ENCODE data around the gene PRKG1.

PRKG1 gene

DNA sequence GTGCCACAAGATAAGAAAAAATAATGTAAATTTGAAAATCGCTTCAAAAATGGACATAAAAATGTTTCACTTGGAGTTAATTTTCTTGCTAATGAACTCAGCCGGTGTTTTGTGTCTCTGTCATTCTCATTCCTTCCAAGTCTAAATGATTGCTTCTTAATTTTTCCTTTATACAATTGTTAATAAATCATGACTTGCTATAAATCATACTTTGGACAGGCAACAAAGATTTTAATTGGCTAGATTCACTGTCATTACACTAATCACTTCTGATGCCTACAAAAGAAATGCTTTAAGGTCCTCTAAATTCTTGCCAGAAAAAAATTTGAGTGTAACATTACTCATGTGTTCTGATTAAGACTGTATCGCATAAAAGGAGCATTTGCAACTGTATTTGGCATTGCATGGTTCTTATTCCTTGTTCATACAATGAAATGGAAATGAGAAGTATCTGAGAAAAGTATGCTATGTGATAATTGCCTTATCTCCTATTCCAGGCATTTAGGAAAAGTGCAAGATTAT lies 1000.3 kb downstream of the PRKG1 start:
- DNase-seq (ENCODE audit: low spot score), result no peak

DNA sequence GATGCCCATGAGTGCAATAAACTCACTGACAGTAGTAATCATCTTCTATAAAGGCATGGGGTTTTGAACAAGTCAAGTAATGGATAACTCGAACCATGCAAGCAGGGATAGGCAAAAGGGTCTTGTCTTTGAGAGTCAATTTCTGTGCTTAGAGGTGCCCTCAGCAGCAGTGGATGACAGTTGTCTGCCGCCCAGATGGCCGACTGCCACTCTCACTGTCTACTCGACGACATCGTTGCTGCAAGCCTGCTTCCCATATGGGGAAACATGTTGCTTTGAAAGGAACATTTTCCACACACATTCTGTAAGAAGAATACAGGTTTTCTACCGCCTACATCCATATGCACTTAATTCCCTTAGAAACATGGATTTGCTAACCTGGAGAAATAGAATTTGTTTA lies 1003.5 kb downstream of the PRKG1 start:
- DNase-seq (ENCODE audit: low spot score), result no peak

DNA sequence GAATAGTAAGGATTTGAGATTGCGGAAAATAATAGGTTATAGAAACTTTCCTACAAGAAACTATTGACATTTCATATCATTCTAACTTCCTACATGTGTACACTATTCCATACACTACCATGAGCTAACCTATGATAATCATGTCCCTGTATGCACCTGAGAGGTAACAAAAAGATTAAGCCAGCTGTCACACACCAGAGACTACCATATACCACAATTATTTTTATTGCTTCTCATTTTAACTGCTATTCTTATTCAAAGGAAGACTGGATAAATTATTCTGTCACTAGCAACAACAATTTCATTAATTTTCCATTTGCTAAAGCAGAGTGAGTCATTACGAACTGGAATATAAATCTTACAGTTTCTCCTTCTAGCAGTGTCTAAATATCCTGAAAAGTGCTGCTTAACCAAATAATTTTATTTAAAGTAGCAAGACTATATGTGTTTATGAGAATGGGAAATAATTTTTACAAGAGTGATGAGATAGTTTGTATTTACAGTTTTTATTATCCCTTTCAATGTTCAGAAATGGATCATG lies 1004.2 kb downstream of the PRKG1 start:
- no peak for DNase-seq (ENCODE audit: low spot score)

DNA sequence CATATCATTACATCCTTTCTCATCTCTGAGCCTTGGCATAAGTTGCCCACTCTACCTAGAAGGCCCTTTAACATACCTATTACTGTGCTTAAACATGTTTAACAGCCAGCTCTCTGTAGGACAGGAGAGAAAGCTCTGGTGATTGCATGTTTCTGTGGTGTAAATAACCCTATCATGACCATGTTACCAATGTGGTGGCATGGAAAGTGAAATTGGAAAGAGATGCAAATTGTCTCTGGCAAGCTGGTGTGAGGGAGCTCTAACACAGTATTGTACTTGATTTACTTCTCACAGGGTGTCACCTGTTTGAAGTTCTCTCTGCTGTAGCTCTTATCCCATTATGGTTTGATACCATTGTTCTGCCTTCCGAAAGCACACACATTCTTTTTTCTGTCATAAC lies 1008.0 kb downstream of the PRKG1 start:
- DNase-seq (ENCODE audit: low spot score), result no peak

DNA sequence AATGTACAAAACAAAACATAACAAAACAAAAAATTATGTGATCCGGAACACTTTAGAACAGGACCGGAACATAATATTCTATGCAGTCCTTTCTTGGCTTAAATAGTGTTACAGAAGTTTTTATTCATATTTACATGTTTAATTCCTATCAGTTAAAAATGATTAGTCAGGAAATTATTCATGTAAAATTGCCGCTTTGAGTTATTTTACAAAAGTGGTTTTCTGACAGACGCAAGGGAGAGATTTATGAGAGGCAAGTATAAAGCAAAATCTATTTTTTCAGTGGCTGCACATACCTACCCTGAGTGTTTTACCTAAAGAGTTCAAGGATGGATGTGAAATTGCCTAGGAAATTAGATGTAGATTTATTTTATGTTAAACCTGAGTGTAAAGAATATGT lies 1009.1 kb downstream of the PRKG1 start:
- DNase-seq (ENCODE audit: low spot score), result no peak

DNA sequence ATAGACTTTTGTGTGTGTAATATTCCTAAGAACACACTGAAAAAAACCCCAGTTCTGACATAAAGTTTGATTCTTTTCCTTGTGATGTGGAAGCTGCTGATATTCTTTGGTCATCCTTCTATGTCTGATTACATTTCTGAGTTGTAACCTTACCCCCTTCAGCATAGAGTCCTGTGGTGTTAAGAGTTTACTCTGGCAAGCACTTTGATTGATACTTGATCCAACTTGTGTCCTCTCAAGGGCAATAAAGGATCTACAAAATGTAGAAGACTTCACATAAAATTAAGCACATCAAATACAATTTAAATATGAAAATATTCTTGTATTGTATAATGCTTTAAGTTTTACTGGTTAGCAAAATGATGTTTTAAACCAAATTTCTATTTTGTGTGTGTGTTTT lies 1018.1 kb downstream of the PRKG1 start:
- no peak for DNase-seq (ENCODE audit: low spot score)

DNA sequence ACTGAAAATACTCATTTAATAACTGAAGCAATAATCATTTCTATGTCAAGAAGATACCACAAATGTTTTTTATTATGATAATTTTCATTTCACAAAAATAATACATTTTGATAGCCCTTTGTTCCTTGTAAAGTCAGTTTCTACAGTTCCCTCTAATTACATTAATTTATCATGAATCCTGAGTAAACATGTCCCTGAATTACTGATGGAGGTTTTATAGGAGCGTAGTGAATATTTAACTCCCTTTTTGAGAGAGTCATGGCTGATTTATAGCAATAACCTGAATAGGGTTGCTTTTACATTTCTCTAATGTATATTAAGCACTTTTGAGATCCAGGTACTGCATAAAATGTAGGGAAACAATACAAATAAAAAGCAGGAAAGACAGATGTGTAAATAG lies 1023.8 kb downstream of the PRKG1 start:
- no peak for DNase-seq (ENCODE audit: low spot score)

DNA sequence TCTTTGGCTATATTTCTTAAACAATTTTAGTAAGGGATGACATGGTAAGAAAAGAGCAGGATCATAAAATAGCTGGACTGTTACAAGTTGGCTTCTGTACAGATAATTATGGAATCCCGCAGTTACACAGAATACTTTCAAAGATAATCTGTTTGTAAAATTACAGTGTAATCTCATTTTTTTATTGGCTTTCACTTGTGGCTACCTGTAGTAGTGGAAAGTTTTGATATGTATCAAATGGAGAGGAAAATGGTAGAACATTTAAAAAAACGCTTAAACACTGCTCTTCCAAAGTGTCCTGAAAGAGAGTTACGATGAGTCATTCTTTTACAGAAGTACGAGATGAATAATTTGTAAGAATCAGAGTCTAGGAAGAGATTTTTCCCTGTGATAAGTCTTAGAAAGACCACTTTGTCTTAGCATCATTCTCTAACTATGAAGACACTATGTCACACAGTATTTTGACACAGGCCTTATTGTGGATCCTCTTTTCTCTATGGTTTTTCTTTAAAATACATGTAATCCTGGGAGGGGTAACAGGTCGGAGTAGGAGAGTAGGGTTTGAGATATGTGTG lies 1024.8 kb downstream of the PRKG1 start:
- DNase-seq (ENCODE audit: low spot score), result no peak

DNA sequence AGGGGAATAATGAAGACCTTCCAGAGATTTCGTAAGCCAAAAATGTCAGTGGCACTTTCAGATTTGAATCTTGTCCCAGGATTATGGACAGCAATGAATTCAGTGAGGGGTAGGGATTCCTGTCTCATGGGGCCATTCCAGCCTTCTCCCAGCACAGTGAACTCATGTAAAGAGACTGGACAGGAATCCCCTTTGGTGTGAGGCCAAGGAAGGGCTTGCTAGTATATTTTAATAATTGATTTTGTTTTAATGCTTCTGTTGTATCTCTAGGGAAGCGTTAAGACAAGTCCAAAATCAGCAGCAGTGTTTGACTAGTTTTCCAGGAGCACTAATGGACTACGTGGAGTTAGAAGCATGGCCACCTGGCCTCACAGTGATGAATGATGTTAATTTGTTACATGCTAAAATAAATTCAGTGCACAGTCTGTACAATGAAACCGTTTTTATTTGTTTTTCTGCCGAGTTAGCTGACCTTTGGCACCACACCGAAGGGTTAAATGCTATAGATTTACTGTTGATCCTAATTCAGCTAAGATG lies 1025.8 kb downstream of the PRKG1 start:
- DNase-seq (ENCODE audit: low spot score), result no peak

DNA sequence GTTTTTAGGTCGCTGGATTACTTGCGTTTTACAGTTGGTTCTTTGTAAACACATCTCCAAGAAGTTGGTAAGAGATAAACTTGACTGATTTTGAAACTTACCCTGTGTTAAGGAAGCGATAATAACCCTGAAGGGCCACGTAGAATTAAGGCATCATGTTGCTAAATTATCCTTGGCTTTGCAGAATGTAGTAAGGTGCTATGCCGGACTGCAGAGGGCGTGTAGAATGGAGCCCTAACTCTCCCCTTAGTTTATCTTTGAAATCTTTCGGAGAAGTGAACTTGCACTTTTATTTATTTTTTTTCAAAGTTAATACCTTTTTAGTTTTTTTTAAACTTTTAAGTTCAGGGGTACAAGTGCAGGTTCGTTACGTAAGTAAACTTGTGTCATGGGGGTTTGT lies 1031.0 kb downstream of the PRKG1 start:
- DNase-seq (ENCODE audit: low spot score), result no peak

DNA sequence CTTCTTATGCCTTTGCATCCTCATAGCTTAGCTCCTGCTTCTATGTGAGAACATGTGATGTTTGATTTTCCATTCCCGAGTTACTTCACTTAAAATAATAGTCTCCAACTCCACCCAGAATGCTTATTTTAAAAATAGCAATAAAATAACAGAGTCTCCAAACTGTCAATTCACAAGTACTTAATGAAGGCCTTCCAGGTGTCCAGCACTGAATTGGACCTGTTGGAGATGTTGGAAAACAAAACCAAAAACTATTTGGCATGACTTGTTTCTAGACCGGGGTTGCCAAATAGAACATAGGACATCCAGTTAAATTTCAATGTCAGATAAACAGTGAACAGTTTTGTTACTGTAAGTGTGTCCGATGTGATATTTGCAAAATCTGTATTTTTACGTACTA lies 1031.7 kb downstream of the PRKG1 start:
- no peak for DNase-seq (ENCODE audit: low spot score)

DNA sequence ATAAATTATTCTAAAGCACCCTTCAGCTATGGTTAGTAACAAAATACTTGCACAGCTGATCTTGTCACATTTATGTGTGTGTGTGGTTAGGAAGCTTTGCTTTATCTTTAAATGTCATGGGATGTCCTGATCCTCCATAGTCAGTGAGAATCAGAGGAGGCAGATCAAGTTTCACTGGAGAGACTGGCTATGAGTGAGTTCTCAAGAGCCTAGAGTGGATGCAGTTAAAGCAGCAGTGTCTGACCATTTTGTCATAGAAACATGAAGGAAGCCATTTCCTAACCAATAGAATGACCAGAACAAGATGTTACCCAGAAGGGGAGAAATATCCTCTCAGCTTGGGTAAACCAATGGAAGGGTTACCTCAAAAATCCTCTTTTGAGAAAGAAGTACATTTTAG lies 1032.6 kb downstream of the PRKG1 start:
- DNase-seq (ENCODE audit: low spot score), result no peak

DNA sequence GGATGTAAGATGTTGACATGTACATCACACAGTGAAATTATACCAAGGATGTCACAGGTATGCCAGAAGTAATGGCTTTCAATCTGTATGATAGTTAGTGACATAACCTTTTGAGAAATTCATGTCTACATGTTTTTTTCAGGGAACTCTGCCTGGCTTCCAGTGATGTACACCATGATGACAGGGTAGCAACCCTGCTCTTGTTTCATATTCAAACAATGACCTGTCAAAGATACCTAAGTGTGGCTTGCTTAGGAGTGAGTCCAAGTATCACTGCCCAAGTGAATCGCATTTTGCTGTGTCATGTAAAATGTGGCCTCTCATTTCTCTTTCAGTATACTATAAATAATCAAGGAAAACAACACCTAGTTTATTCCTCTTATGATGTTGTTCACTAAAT lies 1033.9 kb downstream of the PRKG1 start:
- DNase-seq (ENCODE audit: low spot score), result no peak

DNA sequence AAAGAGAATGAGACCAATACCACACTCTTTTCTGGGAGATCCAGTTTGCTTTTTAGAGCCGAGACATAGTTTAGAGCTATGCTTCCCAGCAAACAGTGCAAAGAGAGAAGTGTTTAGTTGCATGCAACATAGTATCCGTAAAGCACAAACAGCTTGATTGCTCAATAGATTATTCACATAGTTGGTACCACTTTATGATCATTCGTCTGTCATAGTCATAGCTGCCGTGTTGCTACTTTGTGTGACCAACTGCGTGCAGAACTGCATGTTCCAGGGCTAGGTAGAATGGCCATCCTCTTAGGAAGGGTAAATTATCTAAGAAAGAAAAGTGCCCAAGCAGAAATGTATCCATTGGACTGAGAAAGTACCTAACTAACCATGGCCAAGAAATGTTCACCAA lies 1036.3 kb downstream of the PRKG1 start:
- no peak for DNase-seq (ENCODE audit: low spot score)

DNA sequence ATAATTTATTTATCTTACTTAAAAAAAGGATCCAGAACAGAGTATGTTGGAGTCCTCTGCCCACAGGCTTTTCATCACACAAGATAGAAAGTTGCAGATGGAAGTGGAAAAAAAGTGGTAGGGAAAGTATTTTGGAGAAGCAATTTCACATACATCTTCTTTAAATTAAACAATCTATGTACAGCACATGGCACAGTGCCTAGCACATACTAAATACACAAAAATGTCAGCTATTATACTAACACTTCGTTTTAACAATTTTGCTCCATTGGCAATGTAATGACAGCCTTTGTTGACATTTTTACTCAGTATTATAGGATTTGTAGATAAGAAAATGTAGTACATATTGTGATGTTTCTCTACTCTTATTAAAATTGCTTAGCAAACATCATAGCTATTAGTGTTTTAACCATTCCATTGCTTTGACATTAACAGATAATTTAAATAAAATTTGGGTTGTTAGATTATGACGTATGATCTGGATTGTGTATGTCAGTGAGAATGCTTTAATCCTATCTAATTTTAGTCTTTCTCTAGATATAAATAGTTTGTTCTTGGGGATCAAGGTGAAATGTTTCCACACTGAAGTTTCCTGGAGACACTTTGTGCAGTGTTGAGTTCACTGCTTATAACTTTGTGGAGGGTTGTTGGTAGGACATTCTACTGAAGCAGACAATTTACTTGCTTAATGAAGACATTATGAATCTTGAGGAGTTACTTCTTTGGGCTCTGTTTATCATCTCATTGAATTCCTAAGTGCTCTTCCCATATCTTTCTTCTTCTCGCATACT lies 1037.0 kb downstream of the PRKG1 start:
- DNase-seq (ENCODE audit: low spot score), result no peak

DNA sequence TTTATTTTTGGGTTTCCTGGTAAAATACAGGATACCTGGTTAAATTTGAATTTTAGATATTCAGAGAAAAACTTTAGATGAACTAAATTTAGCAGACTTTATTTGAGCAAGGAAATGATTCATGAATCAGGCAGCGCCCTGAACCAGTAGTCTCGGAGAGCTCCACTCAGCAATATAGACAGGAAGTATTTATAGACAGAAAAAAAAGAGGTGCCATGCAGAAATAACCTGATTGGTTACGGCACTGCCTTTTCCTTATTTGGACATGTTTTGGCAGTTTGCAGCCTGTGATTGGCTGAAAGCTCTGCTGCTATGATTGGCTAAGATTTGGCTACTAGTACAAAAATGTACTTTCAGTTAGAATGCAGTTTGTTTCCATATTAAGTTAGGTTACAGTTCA lies 1041.5 kb downstream of the PRKG1 start:
- DNase-seq (ENCODE audit: low spot score), result no peak

DNA sequence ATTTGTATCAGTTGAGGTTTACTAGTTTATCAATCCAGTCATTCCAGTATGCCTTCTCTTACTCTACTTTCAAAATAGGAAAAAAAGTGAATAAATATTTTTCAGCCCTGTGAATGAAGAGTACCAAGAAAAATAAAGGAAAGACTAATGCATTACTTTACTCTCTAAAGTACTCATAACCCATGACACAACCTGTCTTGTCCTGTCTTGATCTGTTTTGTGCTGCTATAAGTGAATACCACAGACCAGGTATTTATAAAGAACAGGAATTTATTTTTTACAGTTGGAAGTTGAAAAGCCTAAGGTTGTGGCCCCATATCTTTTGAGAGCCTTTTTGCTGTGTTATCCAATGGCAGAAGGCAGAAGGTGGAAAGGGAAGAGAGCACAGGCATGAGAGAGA lies 1045.2 kb downstream of the PRKG1 start:
- DNase-seq (ENCODE audit: low spot score), result no peak

DNA sequence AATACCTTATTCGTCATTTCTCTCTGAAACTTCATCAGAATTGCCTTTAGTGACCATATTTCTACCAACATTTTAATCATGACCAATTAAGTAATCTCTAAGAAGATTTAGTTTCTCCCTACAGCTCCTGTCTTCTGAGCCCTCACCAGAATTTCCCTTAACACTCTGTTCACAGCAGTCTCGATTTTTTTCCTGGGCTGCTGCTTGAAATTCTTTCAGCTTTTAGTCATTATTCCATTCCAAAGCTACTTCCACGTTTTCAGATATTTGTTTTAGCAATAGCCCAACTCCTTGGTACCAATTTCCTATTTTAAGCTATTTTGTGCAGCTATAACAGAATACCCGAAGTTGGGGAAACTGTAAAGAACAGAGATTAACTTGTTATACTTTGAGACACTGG lies 1047.4 kb downstream of the PRKG1 start:
- DNase-seq (ENCODE audit: low spot score), result no peak

DNA sequence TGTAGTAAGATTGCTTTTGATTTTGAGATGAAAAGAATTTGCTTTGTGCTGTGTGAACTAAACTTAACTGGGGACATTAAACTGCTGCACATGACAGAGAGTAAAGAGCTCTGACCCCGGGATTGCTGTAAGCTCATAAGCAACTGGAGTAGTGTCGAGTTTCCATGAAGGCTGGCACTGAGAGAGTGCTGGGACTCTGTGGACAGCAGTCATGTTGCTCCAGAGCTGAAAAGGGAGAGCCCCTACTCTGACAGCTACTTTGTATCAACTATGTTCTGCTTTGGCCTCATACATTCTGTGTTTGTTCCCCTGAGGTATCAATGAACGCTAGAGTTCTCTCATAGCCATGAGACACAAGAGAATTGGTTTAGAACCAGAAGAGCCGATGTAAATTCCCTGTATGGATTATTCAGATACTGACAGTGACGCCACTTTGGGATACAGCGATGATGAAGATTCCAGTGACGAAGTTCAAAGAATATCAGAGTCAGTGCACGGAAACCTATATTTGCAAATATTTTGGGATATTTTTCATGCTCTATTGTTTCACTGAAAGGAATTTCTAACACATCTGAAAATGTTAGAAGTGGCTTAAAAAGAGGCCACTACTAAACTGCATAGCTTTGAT lies 1053.9 kb downstream of the PRKG1 start:
- no peak for DNase-seq (ENCODE audit: low spot score)

DNA sequence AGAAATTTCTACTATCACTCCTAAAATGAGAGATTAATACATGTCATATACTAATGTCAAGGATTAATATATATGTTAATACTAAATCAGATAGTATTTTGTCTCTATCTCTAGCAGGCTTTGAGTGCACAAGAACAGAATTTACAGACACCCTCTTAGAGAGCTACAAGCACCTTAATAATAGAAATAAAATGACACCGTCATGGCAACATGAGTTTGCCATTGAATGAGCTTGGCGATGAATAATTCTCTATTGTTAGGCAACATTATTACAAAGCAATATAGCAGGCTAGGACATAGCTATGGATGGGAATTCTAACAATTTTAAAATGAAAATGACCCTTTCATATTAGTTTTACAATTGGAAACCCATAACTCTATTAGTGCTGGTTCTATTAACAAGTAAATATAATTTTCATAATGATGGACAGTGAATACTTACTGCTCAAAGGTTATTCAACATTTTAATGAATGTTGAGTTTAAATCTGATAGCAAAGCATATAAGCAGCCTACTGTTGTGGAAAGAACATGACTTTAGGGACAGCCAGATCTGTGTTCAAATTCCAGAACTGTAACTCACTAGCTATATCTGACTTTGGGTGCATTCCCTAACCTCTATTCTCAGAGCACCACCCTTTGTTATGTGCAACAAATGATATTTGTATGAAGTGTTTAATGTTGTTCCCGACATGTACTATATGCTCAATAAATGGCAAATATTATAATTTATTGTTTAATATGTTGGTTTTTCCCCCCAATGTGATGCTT lies 1055.3 kb downstream of the PRKG1 start:
- no peak for DNase-seq (ENCODE audit: low spot score)

DNA sequence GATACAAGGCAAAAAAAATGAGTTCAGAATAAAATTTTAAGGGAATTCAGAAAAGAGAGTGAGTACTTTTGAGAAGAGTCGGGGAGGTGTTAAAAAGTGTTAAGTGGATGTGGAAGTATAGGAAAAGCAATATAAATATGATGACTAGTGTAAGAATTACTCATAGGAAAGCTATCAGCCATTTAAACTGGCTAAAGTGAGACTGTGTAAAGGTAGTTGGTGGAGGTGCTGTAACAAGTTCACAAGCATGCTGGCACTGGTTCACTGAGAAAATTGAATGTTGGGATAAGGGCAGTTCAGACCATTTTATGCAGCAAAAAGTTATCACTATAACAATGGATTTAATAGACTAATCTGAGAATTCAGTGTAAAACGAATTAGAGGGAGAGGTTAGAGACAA lies 1060.8 kb downstream of the PRKG1 start:
- DNase-seq (ENCODE audit: low spot score), result no peak

DNA sequence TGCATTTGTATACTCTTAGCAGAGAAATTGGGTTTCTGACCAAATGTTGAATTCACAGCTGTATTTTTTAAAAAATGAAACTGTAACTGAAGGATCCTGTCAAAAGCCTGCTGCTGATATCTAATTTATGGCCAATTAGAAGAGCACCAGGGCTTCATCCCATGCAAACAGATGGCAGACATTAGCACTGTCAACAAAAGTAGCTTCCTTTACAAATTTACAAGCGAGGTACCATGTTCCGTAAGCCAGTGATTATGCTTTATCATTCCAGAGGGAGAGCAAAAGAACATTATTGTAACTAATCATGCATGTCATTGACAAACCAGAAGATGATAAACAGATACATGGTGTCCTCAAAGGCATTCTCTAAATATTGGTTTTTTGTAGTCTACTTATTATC lies 1062.6 kb downstream of the PRKG1 start:
- DNase-seq (ENCODE audit: low spot score), result no peak

All from SW480 (cell line).